Sigmoid colon (tissue), 4 donors: Measurements from ENCODE around the gene TCF20.

Experiments
- EP300 ChIP-seq, 4 donors: sonication (generic); formaldehyde crosslinking; IDR thresholded peaks; one replicate each; pipeline ENCODE4 v1.6.1; 2017; ENCODE audit warnings: antibody characterized with exemption in 4 of 4
- POLR2A ChIP-seq, 2 donors: fragments of 450-650 bp; IDR thresholded peaks; one replicate each; pipeline ENCODE4 v1.6.1; 2016; ENCODE audit warnings: antibody characterized with exemption in 2 of 2, mild to moderate bottlenecking in 2 of 2, moderate library complexity in 2 of 2
- POLR2AphosphoS5 ChIP-seq, 4 donors: sonication (generic); formaldehyde crosslinking; IDR thresholded peaks; one replicate each; pipeline ENCODE4 v1.6.1; 2017; ENCODE audit warnings: antibody characterized with exemption in 4 of 4
- TF ChIP-seq, protein P1 (sequence below), 4 experiments: fragments of 450-650 bp in 3 of 4; fragments of 200-600 bp in 1 of 4; IDR thresholded peaks; one replicate each; pipeline ENCODE4 v1.5.1; 2016 to 2019; ENCODE audit warnings: antibody characterized with exemption in 4 of 4, mild to moderate bottlenecking in 3 of 4, moderate library complexity in 2 of 4

DNA sequence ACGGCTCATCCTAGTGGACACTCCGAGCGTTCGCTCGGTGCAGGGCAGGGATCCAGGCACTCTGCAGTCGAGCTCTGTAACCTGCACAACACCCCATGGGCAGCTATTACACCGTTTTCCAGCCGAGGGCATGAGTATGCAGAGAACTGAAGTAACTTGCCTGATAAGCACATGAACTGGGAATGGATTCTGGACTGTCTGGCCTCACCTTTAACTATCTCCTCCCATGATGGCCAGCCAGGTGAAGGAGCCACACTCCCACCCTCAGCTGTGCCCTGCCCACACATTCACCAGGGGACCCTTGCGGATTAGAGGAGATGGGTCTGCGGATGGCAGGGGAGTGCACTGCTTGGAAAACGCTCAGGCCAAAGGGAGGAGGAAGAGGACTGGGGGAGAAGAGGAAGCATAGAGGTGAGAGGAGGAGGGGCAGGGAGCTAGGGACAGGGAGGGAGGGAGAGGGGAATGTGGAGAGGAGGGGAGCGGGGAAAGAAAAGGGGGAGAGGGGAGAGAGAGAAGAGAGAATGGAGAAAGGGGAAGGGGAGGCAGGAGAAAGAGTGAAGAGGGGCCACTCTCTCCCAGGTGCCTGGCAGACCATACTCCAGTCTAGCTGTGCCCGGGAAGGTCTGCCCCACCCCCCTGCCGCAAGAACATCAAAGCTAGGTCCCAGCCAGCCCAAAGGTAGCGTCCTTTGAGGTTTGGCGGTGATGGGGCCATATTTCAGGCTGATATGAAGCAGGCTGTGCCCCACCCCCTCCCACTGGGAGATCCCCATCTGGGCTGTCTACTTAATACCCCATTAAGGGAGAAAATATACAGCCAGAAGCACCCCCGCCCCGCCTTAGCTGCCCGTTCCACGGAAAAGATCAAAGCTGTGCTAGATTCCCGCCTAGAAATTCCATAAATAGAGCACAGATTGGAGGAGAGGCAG, 33.2 kb upstream of the TCF20 start:
- TF ChIP-seq, protein P1, sequence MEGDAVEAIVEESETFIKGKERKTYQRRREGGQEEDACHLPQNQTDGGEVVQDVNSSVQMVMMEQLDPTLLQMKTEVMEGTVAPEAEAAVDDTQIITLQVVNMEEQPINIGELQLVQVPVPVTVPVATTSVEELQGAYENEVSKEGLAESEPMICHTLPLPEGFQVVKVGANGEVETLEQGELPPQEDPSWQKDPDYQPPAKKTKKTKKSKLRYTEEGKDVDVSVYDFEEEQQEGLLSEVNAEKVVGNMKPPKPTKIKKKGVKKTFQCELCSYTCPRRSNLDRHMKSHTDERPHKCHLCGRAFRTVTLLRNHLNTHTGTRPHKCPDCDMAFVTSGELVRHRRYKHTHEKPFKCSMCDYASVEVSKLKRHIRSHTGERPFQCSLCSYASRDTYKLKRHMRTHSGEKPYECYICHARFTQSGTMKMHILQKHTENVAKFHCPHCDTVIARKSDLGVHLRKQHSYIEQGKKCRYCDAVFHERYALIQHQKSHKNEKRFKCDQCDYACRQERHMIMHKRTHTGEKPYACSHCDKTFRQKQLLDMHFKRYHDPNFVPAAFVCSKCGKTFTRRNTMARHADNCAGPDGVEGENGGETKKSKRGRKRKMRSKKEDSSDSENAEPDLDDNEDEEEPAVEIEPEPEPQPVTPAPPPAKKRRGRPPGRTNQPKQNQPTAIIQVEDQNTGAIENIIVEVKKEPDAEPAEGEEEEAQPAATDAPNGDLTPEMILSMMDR (IDR thresholded peaks at IDR 0.05): no peak
- TF ChIP-seq POLR2AphosphoS5 (IDR thresholded peaks at IDR 0.05) (no peak), EP300 (IDR thresholded peaks at IDR 0.05) (no peak), POLR2A (IDR thresholded peaks at IDR 0.05) (no peak)
